B cell (primary cell): ENCODE results near the gene ADORA2B. TPM values are rescaled to one million over a fixed set of nuclear protein-coding genes. Genes with fewer than 3 reads are reported as not detected.

ENCODE experiments used
- ATAC-seq: fragments of 200-7000 bp; cut with Tn5 transposase; one replicate; pipeline ENCODE4 v1.10.0; 2021; ENCODE audit warnings: low read depth, mild to moderate bottlenecking, moderate number of reproducible peaks, moderate library complexity
- CTCF ChIA-PET: fragments of 350-600 bp; sonication (Branson Sonifier 250); formaldehyde crosslinking; loops from one replicate; lab custom pipeline; 2021; ENCODE audit warnings: antibody characterized with exemption, inconsistent platforms; lab: Charles Lee
- POLR2A ChIA-PET: fragments of 350-600 bp; sonication (Branson Sonifier 250); formaldehyde crosslinking; loops from one replicate; lab custom pipeline; 2021; ENCODE audit warnings: antibody characterized with exemption; lab: Charles Lee
- DNase-seq: peaks from one replicate; pipeline ENCODE4 v3.0.0; 2013
- H2AFZ ChIP-seq: 2 replicates; pipeline ENCODE4 v1.6.1; 2012; ENCODE audit warnings: mild to moderate bottlenecking, low read depth, low read length; ENCODE audit not compliant: insufficient read depth, poor library complexity, severe bottlenecking
- H3K27ac ChIP-seq, 2 donors: 1 replicate in 1 of 2; 2 replicates in 1 of 2; pipeline ENCODE4 v1.5.1; 2012 to 2013; ENCODE audit warnings: low read length in 2 of 2, mild to moderate bottlenecking in 2 of 2, moderate library complexity in 1 of 2
- H3K27me3 ChIP-seq, 4 experiments: fragments of 200-600 bp in 1 of 4; sonication (generic) in 1 of 4; replicated peaks in 1 of 4; 1 replicate in 2 of 4; 2 replicates in 2 of 4; pipeline versions ENCODE4 v1.6.1 to v1.7.0; 2013 to 2016; ENCODE audit warnings: low read length in 3 of 4, mild to moderate bottlenecking in 2 of 4, mixed read lengths in 1 of 4, moderate library complexity in 1 of 4; ENCODE audit not compliant: insufficient read depth in 4 of 4, control insufficient read depth in 3 of 4; ENCODE audit errors: control extremely low read depth in 1 of 4
- H3K36me3 ChIP-seq, 2 experiments: replicated peaks in 1 of 2; 1 replicate in 1 of 2; 2 replicates in 1 of 2; pipeline versions ENCODE4 v1.6.1 to v1.7.1; 2013; ENCODE audit warnings: low read length in 1 of 2; ENCODE audit not compliant: insufficient read depth in 2 of 2, control insufficient read depth in 1 of 2; ENCODE audit errors: control extremely low read depth in 1 of 2, extremely low read depth in 1 of 2
- H3K4me1 ChIP-seq, 2 donors: fragments of 200-600 bp in 1 of 2; sonication (generic) in 1 of 2; 1 replicate in 1 of 2; 2 replicates in 1 of 2; pipeline versions ENCODE4 v1.5.1 to v1.6.1; 2013 to 2017; ENCODE audit warnings: low read length in 2 of 2; ENCODE audit not compliant: control insufficient read depth in 2 of 2, insufficient read depth in 2 of 2
- H3K4me2 ChIP-seq: replicated peaks from 2 replicates; pipeline ENCODE3; 2012; ENCODE audit warnings: mild to moderate bottlenecking, low read depth, low read length; ENCODE audit not compliant: poor library complexity, severe bottlenecking
- H3K4me3 ChIP-seq, 5 experiments: fragments of 200-600 bp in 1 of 5; sonication (generic) in 1 of 5; 1 replicate in 3 of 5; 2 replicates in 2 of 5; pipeline versions ENCODE4 v1.5.1 to v1.7.0; 2011 to 2016; ENCODE audit warnings: low read length in 4 of 5, mild to moderate bottlenecking in 4 of 5, low read depth in 2 of 5, control low read depth in 1 of 5, moderate library complexity in 1 of 5; ENCODE audit not compliant: insufficient read depth in 1 of 5; ENCODE audit errors: control extremely low read depth in 1 of 5, extremely low read depth in 1 of 5
- H3K79me2 ChIP-seq: fragments of 200-600 bp; sonication (generic); one replicate; pipeline ENCODE4 v1.6.0; 2016; ENCODE audit warnings: low read length; ENCODE audit not compliant: control insufficient read depth, insufficient read depth
- H3K9ac ChIP-seq: fragments of 200-600 bp; sonication (generic); 2 replicates; pipeline ENCODE4 v1.6.1; 2017; ENCODE audit warnings: mild to moderate bottlenecking, low read length, moderate library complexity
- H3K9me3 ChIP-seq, 3 donors: one replicate each; pipeline versions ENCODE4 v1.6.1 to v1.7.1; 2013; ENCODE audit warnings: low read length in 2 of 3; ENCODE audit not compliant: control insufficient read depth in 2 of 3, insufficient read depth in 1 of 3; ENCODE audit errors: control extremely low read depth in 1 of 3
- H4K20me1 ChIP-seq: 2 replicates; pipeline ENCODE4 v1.6.0; 2012; ENCODE audit warnings: mild to moderate bottlenecking, low read length; ENCODE audit not compliant: insufficient read depth, control insufficient read depth, poor library complexity, severe bottlenecking
- H3K27ac Mint-ChIP-seq: one replicate; pipeline ENCODE4 v1.8.0; 2021; ENCODE audit warnings: mixed read lengths
- H3K27me3 Mint-ChIP-seq: one replicate; pipeline ENCODE4 v1.8.0; 2021; ENCODE audit warnings: mixed read lengths
- H3K4me1 Mint-ChIP-seq: one replicate; pipeline ENCODE4 v1.8.0; 2021; ENCODE audit warnings: mixed read lengths
- H3K4me3 Mint-ChIP-seq: one replicate; pipeline ENCODE4 v1.8.0; 2021; ENCODE audit warnings: mixed read lengths
- H3K9me3 Mint-ChIP-seq: one replicate; pipeline ENCODE4 v1.8.0; 2022; ENCODE audit warnings: mixed read lengths; ENCODE audit not compliant: insufficient read depth
- CTCF ChIP-seq: fragments of 200-600 bp; IDR thresholded peaks from one replicate; pipeline ENCODE4 v1.8.0; 2022; ENCODE audit warnings: antibody characterized with exemption, mild to moderate bottlenecking
- EZH2 ChIP-seq: IDR thresholded peaks from 2 replicates; pipeline ENCODE4 v1.6.1; 2012; ENCODE audit warnings: borderline replicate concordance, low read depth, mild to moderate bottlenecking, moderate library complexity, low read length; ENCODE audit not compliant: insufficient read depth, poor library complexity, severe bottlenecking
- WGBS: methylation state at CpG from one replicate; pipeline ENCODE4 v1.1.5; 2013; ENCODE audit warnings: missing lambda C conversion rate; ENCODE audit not compliant: insufficient coverage; 5-methylcytosine and 5-hydroxymethylcytosine counted together
- intact Hi-C: fragments of 100-400 bp; cut with micrococcal nuclease; formaldehyde crosslinking; loops from one replicate; pipeline ENCODE4 v1.10.0; 2022
- polyA plus RNA-seq: library from polyadenylated mRNA; depleted of rRNA; stranded (reverse); fragments of >200 nt; gene quantifications from 2 replicates; pipeline ENCODE4 v1.2.3, GENCODE V29; 2012
- total RNA-seq, 2 donors: library from RNA; stranded (reverse); fragments of 120-200 nt in 1 of 2; gene quantifications; 1 replicate in 1 of 2; 2 replicates in 1 of 2; pipeline versions ENCODE4 v1.2.3 to v1.2.4, GENCODE V29; 2013 to 2022

ADORA2B gene
- total and polyA plus RNA-seq, 2 donors (not counting 1 experiment from before 2014, with no cell fraction given): not detected

GRCh38 chr17:15999141-15999973, 54.4 kb downstream of the ADORA2B start, which contains the start of the genes TTC19 and ZSWIM7:
Gene TTC19, plus strand, starts transcription at chr17:15999824. Its CDS starts 25 bp downstream, at chr17:15999849.
Gene ZSWIM7, minus strand, starts transcription at chr17:15999704. Its CDS starts 110 bp downstream, at chr17:15999594.
- Histone ChIP-seq H3K9ac (peak within 1 kb of the TSS; percentile 84), H2AFZ (peak within 1 kb of the TSS; percentile 90), H3K4me3 (peak within 1 kb of the TSS; percentile 61 to 89 (median 72)), H3K27me3 (no peaks in the 10 kb centered on the region), H3K9me3 (no peaks in the 10 kb centered on the region), H4K20me1 (peaks cover 20% of the 10 kb centered on the region), H3K79me2 (peaks cover 28% of the 10 kb centered on the region), H3K4me1 (peaks cover 22 to 26% of the 10 kb centered on the region in 2 donors), H3K27ac (peak within 1 kb of the TSS; percentile 73 to 85), H3K4me2 (peak within 1 kb of the TSS; percentile 95), H3K36me3 (peaks cover 14 to 22% of the 10 kb centered on the region in 2 experiments)
- peak within 1 kb of the TSS; percentile 97 for H3K27ac Mint-ChIP-seq
- POLR2A ChIA-PET: interaction anchor here (0.6 to 1.0 kb wide), 2 partner anchors 54 to 229 kb away, joined by 3 read pairs; no protein-coding TSS in a partner anchor
- H3K4me1 Mint-ChIP-seq: peaks cover 32% of the 10 kb centered on the region
- ATAC-seq (peak; percentile 85), DNase-seq (peak; percentile 96)
- no peaks in the 10 kb centered on the region for H3K9me3 Mint-ChIP-seq
- H3K4me3 Mint-ChIP-seq: peak within 1 kb of the TSS; percentile 99
- no peaks in the 10 kb centered on the region for H3K27me3 Mint-ChIP-seq
- WGBS: under 1% methylated on average over 81 of the region's 91 CpGs
- TF ChIP-seq CTCF: no peak
- no peak for TF ChIP-seq EZH2
- intact Hi-C loops: loop anchor here (5.0 kb wide), 1 partner anchor 317 kb away; the partner anchor contains the start of gene TRIM16
- CTCF ChIA-PET: interaction anchor here (0.8 to 4.4 kb wide), 7 partner anchors 13 to 745 kb away, joined by 3 to 15 read pairs (median 3); partner anchors contain the start of gene ADORA2B
